Measurements from ENCODE around the gene TMEM107.

- peak; percentile 80 for TF ChIP-seq CTCF (IDR thresholded peaks at IDR 0.05; ENCODE audit: insufficient read depth, low read length, poor library complexity, severe bottlenecking)
- no peak for TF ChIP-seq EZH2phosphoT487 (conservative IDR thresholded peaks at IDR 0.05; ENCODE audit: low read length)
These were observed 37.4 kb downstream of the TMEM107 start for GRCh38 chr17:8138672-8139371.
